ENCODE data around the gene HLA-A.

DNA sequence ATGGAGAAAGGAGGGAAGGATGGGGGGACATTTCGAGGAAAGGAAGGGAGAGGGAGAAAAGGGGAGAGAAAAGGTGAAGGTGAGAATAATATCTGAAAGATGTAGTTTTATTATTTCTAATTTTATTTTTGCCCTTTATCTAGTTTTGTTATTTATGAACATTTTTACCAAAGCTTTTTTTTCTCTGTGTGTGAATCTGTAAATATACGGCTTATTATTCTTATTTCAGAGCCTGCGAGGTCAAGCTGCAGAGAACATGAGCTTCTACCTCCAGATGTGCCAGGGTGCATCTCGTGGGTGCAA, 35.0 kb downstream of the HLA-A start:
- TF ChIP-seq, protein P1, sequence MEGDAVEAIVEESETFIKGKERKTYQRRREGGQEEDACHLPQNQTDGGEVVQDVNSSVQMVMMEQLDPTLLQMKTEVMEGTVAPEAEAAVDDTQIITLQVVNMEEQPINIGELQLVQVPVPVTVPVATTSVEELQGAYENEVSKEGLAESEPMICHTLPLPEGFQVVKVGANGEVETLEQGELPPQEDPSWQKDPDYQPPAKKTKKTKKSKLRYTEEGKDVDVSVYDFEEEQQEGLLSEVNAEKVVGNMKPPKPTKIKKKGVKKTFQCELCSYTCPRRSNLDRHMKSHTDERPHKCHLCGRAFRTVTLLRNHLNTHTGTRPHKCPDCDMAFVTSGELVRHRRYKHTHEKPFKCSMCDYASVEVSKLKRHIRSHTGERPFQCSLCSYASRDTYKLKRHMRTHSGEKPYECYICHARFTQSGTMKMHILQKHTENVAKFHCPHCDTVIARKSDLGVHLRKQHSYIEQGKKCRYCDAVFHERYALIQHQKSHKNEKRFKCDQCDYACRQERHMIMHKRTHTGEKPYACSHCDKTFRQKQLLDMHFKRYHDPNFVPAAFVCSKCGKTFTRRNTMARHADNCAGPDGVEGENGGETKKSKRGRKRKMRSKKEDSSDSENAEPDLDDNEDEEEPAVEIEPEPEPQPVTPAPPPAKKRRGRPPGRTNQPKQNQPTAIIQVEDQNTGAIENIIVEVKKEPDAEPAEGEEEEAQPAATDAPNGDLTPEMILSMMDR (IDR thresholded peaks at IDR 0.05), result no peak
- no peak for TF ChIP-seq EP300 (IDR thresholded peaks at IDR 0.05)
- TF ChIP-seq POLR2A (IDR thresholded peaks at IDR 0.05), result no peak
